ENCODE data around the gene SLC6A19.
"Not testable (repeated sequence)": the region's sequence is repeated elsewhere in the genome, so short reads cannot be mapped to it uniquely, and the experiment has no call there.

SLC6A19 gene

GRCh38 chr5:1226231-1226630 lies 24.8 kb downstream of the SLC6A19 start:
- no peak for DNase-seq

GRCh38 chr5:1226839-1227581 lies 25.6 kb downstream of the SLC6A19 start:
- DNase-seq: no peak

- DNase-seq: no peak
Observed at GRCh38 chr5:1227667-1228066, 26.3 kb downstream of the SLC6A19 start.

GRCh38 chr5:1228120-1228519 lies 26.7 kb downstream of the SLC6A19 start:
- DNase-seq: no peak

- not testable (repeated sequence) for DNase-seq
Observed at GRCh38 chr5:1229023-1229422, 27.6 kb downstream of the SLC6A19 start.

GRCh38 chr5:1229822-1230221 lies 28.4 kb downstream of the SLC6A19 start:
- no peak for DNase-seq

- no peak for DNase-seq
Observed at GRCh38 chr5:1230551-1230950, 29.2 kb downstream of the SLC6A19 start.

GRCh38 chr5:1231354-1231905 lies 30.0 kb downstream of the SLC6A19 start:
- DNase-seq: no peak

- DNase-seq: no peak
Observed at GRCh38 chr5:1232780-1233179, 31.4 kb downstream of the SLC6A19 start.

- no peak for DNase-seq
Observed at GRCh38 chr5:1235379-1235778, 34.0 kb downstream of the SLC6A19 start.

GRCh38 chr5:1235838-1236237 lies 34.4 kb downstream of the SLC6A19 start:
- no peak for DNase-seq

- DNase-seq: no peak
Observed at GRCh38 chr5:1239505-1240251, 38.3 kb downstream of the SLC6A19 start.

- DNase-seq: no peak
Observed at GRCh38 chr5:1240496-1241260, 39.3 kb downstream of the SLC6A19 start.

GRCh38 chr5:1241509-1242080 lies 40.2 kb downstream of the SLC6A19 start:
- no peak for DNase-seq

GRCh38 chr5:1242733-1243486 lies 41.5 kb downstream of the SLC6A19 start:
- no peak for DNase-seq

GRCh38 chr5:1243487-1244130 lies 42.2 kb downstream of the SLC6A19 start:
- no peak for DNase-seq

- DNase-seq: no peak
Observed at GRCh38 chr5:1244255-1244654, 42.9 kb downstream of the SLC6A19 start.

GRCh38 chr5:1244976-1245375 lies 43.6 kb downstream of the SLC6A19 start:
- DNase-seq: no peak

GRCh38 chr5:1245905-1246576 lies 44.6 kb downstream of the SLC6A19 start:
- DNase-seq: no peak

- no peak for DNase-seq
Observed at GRCh38 chr5:1246711-1247431, 45.5 kb downstream of the SLC6A19 start.

Data from activated effector memory CD4-positive, alpha-beta T cell treated with Interleukin-2 at 50 U/mL for 16 hours (primary cell).